HepG2 (cell line): ENCODE results near the gene AUTS2. TPM values are rescaled to one million over a fixed set of nuclear protein-coding genes. Genes with fewer than 3 reads are reported as not detected.

ENCODE experiments used
- CSRNP1 ChIP-seq: sonication (generic); formaldehyde crosslinking; IDR thresholded peaks from 2 replicates; pipeline ENCODE4 v1.8.1; 2023; ENCODE audit warnings: mild to moderate bottlenecking, missing genetic modification reagents
- FOXA1 ChIP-seq, 2 experiments: fragments of 450-650 bp in 1 of 2; sonication (generic) in 1 of 2; formaldehyde crosslinking in 1 of 2; IDR thresholded peaks; 2 replicates each; pipeline versions ENCODE4 v1.4.0 to v1.6.1; 2016 to 2020; ENCODE audit warnings: missing genetic modification reagents in 1 of 2
- MYC ChIP-seq: sonication (generic); formaldehyde crosslinking; IDR thresholded peaks from 2 replicates; pipeline ENCODE4 v1.9.0; 2021; ENCODE audit warnings: missing genetic modification reagents, borderline replicate concordance
- PHF5A ChIP-seq: IDR thresholded peaks from one replicate; pipeline ENCODE4 v1.6.1; 2018; ENCODE audit warnings: low read depth, missing genetic modification reagents; ENCODE audit not compliant: unreplicated experiment
- POGK ChIP-seq: sonication (generic); formaldehyde crosslinking; conservative IDR thresholded peaks from 2 replicates; pipeline ENCODE4 v1.8.0; 2022; ENCODE audit warnings: mild to moderate bottlenecking, moderate library complexity, missing genetic modification reagents
- SMYD3 ChIP-seq: sonication (generic); formaldehyde crosslinking; IDR thresholded peaks from 2 replicates; pipeline ENCODE4 v1.8.1; 2023; ENCODE audit warnings: mild to moderate bottlenecking, missing genetic modification reagents
- ZC3H13 ChIP-seq: sonication (generic); formaldehyde crosslinking; IDR thresholded peaks from 2 replicates; pipeline ENCODE4 v1.8.1; 2023; ENCODE audit warnings: mild to moderate bottlenecking, missing genetic modification reagents, moderate library complexity
- ZFP91 ChIP-seq: sonication (generic); formaldehyde crosslinking; IDR thresholded peaks from 2 replicates; pipeline ENCODE4 v1.9.0; 2022; ENCODE audit warnings: missing genetic modification reagents, mild to moderate bottlenecking, borderline replicate concordance
- ZNF639 ChIP-seq: conservative IDR thresholded peaks from 2 replicates; pipeline ENCODE4 v1.6.1; 2018; ENCODE audit warnings: missing genetic modification reagents
- polyA plus RNA-seq, 8 experiments: library from polyadenylated mRNA; depleted of rRNA in 3 of 8; stranded (reverse) in 7 of 8; unstranded in 1 of 8; fragments of >200 nt; fragmentation: Illumina TruSeq in 4 of 8; extraction: Trizol in 4 of 8; gene quantifications; 2 replicates each; pipeline versions ENCODE4 v1.2.1 to v1.2.3, GENCODE V29; 2011 to 2016; ENCODE audit warnings: low read depth in 4 of 8, missing spikeins in 1 of 8, mixed read lengths in 1 of 8; ENCODE audit not compliant: insufficient read depth in 1 of 8
- total RNA-seq, 5 experiments: library from RNA; depleted of rRNA; stranded (reverse); fragments of >200 nt; fragmentation: Illumina TruSeq; extraction: Trizol; gene quantifications; 2 replicates each; pipeline ENCODE4 v1.2.3, GENCODE V29; 2016; ENCODE audit warnings: low read depth in 1 of 5

Gene AUTS2
- total and polyA plus RNA-seq, 2 of the 13 experiments (the other 11 are each of a cell fraction or from before 2014, with no cell fraction given): 0.38 TPM; not detected in 1

DNA sequence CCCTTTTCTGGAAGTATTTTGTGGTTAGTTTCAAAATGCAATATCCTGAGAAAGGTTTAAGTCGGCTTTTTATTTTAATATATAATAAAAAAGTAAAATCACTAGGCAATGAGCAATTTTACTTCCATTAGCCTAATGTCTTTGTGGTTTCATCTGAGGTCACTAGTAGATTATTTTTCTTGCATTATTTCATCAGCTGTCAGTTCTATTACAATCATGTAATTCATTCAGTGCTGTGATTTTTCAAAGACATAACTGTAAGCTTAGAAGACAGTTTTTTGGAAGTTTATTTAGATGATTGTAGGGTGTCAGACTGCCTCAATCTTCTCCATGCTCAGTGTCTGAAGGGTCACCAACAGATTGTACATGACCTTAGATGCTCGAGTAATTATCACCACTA, 965.7 kb downstream of the AUTS2 start (continued):
- TF ChIP-seq POGK (no peak), SMYD3 (CRISPR knock-in tag) (no peak), FOXA1 (IDR thresholded peaks at IDR 0.05) (no peak), FOXA1 (CRISPR knock-in tag; IDR thresholded peaks at IDR 0.05) (no peak), ZNF639 (CRISPR knock-in tag) (no peak), ZFP91 (CRISPR knock-in tag) (no peak), CSRNP1 (CRISPR knock-in tag) (no peak), MYC (CRISPR knock-in tag) (no peak), PHF5A (CRISPR knock-in tag) (no peak), ZC3H13 (CRISPR knock-in tag) (no peak)
